Measurements from ENCODE around the gene RCAN1.

The RCAN1 gene

DNA sequence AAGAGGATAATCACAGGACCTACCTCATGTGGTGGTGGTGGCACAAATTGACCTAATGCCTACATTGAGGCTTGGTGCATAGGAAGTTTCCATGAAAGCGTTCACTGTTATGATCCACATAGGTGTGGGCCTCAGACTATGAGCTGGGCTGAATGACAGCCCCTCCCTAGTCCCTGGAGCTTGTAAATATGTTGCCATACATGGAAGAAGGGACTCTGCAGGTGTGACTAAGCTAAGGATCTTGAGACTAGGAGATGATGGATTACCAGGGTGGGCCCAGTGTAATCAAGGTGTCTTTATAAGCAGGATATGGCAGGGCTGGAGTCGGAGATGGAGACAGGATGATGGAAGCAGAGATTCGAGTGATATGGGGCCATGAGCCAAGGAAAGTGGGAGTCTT, 71.9 kb downstream of the RCAN1 start:
- H3K4me3 ChIP-seq (ENCODE audit: low read length), result no peak overlapping the region
- TF ChIP-seq, protein P1, sequence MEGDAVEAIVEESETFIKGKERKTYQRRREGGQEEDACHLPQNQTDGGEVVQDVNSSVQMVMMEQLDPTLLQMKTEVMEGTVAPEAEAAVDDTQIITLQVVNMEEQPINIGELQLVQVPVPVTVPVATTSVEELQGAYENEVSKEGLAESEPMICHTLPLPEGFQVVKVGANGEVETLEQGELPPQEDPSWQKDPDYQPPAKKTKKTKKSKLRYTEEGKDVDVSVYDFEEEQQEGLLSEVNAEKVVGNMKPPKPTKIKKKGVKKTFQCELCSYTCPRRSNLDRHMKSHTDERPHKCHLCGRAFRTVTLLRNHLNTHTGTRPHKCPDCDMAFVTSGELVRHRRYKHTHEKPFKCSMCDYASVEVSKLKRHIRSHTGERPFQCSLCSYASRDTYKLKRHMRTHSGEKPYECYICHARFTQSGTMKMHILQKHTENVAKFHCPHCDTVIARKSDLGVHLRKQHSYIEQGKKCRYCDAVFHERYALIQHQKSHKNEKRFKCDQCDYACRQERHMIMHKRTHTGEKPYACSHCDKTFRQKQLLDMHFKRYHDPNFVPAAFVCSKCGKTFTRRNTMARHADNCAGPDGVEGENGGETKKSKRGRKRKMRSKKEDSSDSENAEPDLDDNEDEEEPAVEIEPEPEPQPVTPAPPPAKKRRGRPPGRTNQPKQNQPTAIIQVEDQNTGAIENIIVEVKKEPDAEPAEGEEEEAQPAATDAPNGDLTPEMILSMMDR (conservative IDR thresholded peaks at IDR 0.05; ENCODE audit: low read depth, low read length), result no peak
- no peak for DNase-seq (ENCODE audit: low read depth)

DNA sequence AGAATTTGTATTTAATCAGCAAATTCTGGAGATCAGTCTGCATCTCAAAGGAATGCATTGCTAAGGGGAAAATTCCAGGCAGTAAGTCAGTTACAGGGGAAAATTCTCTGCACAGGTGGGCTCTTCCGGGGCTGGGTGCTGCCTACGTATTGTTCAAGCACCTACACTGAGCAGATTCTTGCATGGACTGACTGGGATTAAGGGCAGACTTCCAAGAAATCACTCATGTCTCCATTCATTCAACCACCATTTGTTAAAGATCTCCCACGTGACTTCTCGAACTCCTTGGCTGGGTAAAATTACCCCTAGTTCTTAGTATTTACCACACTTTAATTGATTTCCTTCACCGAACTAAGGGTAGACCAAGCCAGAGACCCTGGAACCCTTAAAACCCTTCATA, 74.7 kb downstream of the RCAN1 start:
- DNase-seq (ENCODE audit: low read depth), result peak; percentile 50
- no peak overlapping the region for H3K4me3 ChIP-seq (ENCODE audit: low read length)
- TF ChIP-seq, protein P1 (conservative IDR thresholded peaks at IDR 0.05; ENCODE audit: low read depth, low read length), result no peak

- TF ChIP-seq, protein P1 (conservative IDR thresholded peaks at IDR 0.05; ENCODE audit: low read depth, low read length), result no peak
- DNase-seq (ENCODE audit: low read depth), result no peak
- no peak overlapping the region for H3K4me3 ChIP-seq (ENCODE audit: low read length)
Observed at GRCh38 chr21:34537838-34538237, 77.1 kb downstream of the RCAN1 start.

- TF ChIP-seq, protein P1 (conservative IDR thresholded peaks at IDR 0.05; ENCODE audit: low read depth, low read length), result no peak
- DNase-seq (ENCODE audit: low read depth), result no peak
- no peak overlapping the region for H3K4me3 ChIP-seq (ENCODE audit: low read length)
Observed at GRCh38 chr21:34536820-34537219, 78.1 kb downstream of the RCAN1 start.

DNA sequence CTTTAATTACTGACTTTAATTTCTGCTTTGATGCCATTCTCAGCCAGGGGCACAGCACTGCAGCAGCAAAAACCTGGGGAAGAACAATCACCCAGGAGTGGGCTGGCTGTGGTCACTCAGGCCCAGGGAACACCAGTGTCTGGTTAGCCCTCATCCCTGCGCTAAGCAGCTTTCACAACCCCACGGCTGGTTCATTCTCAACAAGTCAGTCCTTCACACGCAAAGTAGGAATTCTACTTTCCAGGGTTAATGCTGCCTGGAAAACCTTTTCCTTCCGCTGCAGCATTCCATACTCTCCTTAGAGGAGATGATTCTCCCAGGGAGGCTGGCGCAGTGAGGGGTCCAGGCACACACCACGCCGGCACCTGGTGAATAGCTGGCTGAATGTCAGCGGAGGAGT, 78.6 kb downstream of the RCAN1 start:
- DNase-seq (ENCODE audit: low read depth), result no peak
- no peak overlapping the region for H3K4me3 ChIP-seq (ENCODE audit: low read length)
- TF ChIP-seq, protein P1 (conservative IDR thresholded peaks at IDR 0.05; ENCODE audit: low read depth, low read length), result no peak

- TF ChIP-seq, protein P1 (conservative IDR thresholded peaks at IDR 0.05; ENCODE audit: low read depth, low read length), result no peak
- DNase-seq (ENCODE audit: low read depth), result peak; percentile 48
- no peak overlapping the region for H3K4me3 ChIP-seq (ENCODE audit: low read length)
Observed at GRCh38 chr21:34535886-34536285, 79.0 kb downstream of the RCAN1 start.

- TF ChIP-seq, protein P1 (conservative IDR thresholded peaks at IDR 0.05; ENCODE audit: low read depth, low read length), result no peak
- no peak overlapping the region for H3K4me3 ChIP-seq (ENCODE audit: low read length)
- no peak for DNase-seq (ENCODE audit: low read depth)
Observed at GRCh38 chr21:34534522-34534921, 80.4 kb downstream of the RCAN1 start.
